Upper lobe of left lung (tissue), 4 donors: ENCODE measurements around the gene SF3B1.

Source experiments
- CTCF ChIP-seq, 6 experiments: fragments of 450-650 bp in 4 of 6; fragments of 200-600 bp in 2 of 6; sonication (generic) in 2 of 6; IDR thresholded peaks; one replicate each; pipeline ENCODE4 v1.5.1; 2016 to 2019; ENCODE audit warnings: antibody characterized with exemption in 6 of 6
- POLR2A ChIP-seq, 4 donors: fragments of 450-650 bp; IDR thresholded peaks; one replicate each; pipeline ENCODE4 v1.5.1; 2016 to 2017; ENCODE audit warnings: antibody characterized with exemption in 4 of 4, mild to moderate bottlenecking in 2 of 4
- POLR2AphosphoS5 ChIP-seq, 2 donors: sonication (generic); formaldehyde crosslinking; IDR thresholded peaks; one replicate each; pipeline ENCODE4 v1.5.1; 2017; ENCODE audit warnings: antibody characterized with exemption in 2 of 2

- TF ChIP-seq POLR2A (IDR thresholded peaks at IDR 0.05) (no peak), CTCF (IDR thresholded peaks at IDR 0.05) (no peak), POLR2AphosphoS5 (IDR thresholded peaks at IDR 0.05) (no peak)
Measured at GRCh38 chr2:197472166-197472565, 37.3 kb upstream of the SF3B1 start.
